Measurements from ENCODE around the gene F8.
A peak's percentile ranks its signal among the peaks of the same experiment; 100 is the strongest.

Gene F8

DNA sequence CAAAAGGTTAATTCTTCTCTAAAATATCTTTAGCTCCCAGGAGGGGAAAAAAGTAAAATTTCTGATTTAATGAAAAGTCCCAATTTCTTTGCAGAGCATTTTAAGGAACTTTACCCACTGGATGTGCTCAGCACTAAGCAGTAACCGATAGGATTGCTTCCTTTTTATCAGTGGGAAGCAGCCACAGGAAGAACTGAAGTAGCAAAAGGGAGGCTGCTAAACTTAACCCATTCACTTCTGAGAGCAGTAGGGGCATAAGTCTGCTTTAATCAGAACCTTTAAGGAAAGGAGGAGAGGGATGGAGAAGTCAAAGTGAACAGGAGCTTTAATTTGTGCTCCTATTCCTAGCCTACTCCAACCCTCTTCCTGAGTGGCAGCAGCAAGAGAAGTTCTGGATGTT lies at the start of gene F8:
F8 (minus strand) TSS at position 139 of the 400 bp plus-strand sequence. CDS start 171 bp downstream, outside the sequence.
- peak; percentile 11 for DNase-seq

DNA sequence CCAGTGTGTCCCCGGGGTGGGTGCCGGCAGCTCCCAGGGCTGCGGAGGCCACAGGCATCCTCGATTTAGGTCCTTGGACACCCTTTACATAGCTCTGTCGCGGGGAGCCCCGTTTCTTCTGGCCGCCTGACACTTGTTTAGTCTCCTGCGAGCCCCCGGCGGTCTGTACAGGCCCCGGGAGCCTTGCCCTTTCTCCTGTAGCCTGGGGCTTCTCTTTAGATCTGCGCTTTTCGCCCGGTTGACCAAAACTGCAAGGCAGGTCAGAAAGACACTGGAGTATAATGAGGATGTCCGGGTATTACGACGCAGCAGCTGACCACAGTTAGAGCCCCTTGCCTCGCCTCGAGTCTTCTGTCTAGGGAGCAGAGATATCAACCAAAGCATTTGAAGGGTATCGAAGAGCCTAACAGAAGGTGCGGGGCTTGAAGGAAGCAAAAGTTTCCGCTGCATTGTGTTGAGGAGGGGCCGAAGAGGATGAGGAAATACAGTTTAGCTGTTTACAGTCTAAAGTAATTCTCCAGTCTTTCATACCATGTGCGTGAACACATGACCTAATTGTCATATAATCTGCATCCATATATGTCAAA lies 49.3 kb upstream of the F8 start:
- peak; percentile 16 for DNase-seq

DNA sequence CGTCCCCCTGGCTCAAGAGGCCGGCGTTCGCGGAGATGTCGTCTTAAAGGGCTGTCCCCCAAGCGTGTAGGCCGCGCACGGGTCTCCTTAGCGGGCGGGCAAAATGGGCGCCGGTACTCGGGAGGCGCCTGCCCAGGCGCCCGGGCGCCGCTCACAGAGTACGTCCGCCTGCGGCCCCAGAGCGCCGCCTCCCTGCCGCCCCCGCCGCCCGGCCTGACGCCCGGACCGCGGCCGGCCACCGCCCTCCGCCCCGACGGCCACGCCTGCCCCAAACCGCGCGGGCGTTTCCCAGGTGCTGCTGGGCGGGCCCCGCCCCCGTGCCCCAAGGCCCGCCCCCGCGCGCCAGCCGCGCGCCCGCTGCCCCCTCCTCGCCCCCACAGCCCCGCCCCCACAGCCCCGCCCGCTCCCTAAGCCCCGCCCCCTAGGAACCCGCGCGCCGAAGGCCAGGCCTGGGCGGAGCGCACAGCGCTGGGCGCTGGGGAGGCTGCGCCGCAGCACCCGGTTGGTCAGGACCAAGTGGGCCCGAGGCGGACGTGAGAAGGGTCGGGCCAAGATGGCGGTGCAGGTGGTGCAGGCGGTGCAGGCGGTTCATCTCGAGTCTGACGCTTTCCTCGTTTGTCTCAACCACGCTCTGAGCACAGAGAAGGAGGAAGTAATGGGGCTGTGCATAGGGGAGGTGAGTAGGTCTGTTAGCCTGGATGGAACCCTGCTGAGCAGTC lies 48.6 kb upstream of the F8 start, which contains the start of the genes BRCC3, CMC4 and MTCP1:
BRCC3 (plus strand) TSS at position 534 of the 719 bp plus-strand sequence; CDS start at position 554, 20 bp downstream.
CMC4 (minus strand) TSS at position 162 of the 719 bp plus-strand sequence. CDS start 7,113 bp downstream, outside the sequence.
MTCP1 (minus strand) TSS at position 162 of the 719 bp plus-strand sequence. CDS start 5,126 bp downstream, outside the sequence.
- DNase-seq: peak; percentile 81

DNA sequence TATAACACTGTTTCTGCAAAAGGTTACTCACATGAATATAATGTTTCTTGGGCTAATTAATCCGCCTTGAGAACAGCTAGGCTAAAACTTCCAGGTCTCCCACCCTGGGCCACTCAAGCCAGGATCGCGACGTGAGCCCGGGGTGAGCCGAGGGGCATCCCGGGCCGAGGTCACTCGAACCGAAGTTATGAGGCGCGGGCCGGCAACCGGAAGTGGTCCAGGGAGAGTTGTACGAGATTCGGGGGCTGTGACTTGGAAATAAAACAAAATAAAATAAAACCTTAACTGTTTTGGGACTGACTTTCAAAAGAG lies 48.1 kb upstream of the F8 start:
- no peak for DNase-seq

DNA sequence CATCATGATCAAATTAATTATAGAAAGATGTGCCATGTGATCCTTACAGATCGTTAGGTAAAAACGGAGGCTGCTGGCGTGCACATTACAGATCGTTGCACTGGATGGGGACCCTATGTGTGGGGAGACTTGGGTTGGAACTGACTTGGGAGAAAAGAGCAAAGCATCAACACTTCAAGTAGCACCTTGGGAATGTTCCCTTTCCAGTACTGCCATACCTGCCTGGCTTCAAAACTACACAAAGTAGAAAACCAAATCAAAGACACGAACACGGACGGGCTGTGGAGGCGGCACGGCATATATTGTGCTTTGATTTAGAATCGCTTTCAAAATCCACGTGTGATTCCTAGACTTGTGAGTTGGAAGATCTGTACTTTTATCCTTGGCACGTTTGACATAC lies 47.5 kb upstream of the F8 start:
- no peak for DNase-seq

DNA sequence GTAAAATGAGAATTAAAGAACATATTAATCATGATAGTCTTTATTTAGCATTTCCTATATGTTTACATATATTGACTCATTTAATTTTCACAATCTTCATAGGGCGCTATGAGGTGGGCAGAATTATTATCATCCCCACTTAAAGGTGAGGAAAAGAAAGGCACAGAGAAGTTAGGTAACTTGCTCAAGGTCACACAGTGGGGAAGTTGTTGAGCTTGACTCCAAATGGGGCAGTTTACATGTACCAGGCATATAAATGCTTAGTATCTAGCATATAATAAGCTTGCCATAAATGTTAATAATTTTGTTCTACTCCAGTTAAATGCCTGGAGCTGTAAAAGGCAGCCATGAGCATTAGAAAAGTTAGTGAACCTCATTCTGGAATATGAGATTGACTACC lies 46.9 kb upstream of the F8 start:
- no peak for DNase-seq

DNA sequence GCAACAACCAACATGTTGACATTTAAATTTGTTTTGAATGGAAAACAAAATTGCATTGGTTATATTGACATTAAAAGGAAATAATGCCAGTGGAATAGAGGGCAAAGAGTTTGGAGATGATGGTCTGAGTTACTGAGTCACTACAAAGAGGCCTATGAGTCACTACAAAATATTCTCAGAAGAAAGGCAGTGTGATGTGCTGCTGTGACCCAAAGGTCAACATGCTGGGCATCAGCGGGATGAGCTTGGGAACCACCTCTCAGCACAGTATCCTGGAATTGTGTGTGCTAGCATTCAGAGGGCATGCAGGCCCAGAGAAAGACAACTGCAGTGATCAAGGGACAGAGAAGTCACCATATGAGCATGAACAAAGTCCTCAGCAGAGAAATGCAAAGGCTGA lies 45.6 kb upstream of the F8 start:
- no peak for DNase-seq

DNA sequence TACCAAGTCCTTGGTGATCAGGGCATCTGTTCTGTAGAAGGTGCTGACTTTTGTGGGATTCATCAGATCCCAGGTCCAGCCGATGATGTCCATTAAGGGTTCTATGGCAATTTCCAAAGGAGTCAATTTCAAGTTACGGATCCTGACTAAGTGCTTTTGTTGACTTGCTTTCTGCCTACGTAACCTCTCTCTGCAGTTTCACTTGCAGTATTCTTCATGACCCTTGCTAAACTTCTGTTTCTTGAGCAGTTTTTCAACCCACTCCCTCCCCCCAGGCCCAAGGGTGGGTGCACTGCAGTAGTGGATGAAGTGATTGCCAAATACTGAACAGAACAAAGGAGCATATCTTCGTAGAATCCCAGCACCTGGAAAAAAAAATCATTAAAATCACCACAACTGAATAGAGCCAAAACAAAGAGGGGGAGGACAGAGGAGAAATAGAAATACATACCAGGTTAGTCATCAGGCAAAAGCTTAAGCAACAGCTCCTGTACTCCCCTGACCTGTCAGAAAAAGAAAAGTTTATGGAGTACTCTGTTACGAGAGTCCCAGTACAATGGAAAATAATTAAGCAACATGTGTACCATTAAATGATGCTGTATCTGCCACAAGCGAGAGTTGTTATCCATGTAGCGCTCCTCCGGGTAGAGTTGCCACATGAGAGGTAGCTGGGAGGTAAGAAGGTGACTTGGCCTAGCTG lies 42.7 kb upstream of the F8 start:
- no peak for DNase-seq

DNA sequence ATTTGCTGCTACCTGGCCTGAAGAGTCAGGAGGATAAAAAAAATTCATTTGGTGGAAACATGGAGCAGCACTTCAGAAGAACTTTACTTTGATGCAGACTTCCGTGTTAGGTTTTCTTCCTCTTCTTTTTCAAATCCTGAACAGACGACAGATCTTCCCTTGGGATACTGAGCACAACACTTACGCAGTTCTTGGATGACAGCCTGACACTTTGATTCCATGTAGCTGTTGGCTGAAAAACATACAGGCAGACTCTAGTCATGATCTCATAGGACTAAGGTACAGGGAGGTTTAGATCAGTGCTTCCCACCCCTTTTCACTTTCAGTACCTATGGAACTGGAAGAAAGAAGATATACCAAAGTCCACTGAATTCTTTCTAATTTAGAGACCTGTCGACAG lies 39.2 kb upstream of the F8 start:
- DNase-seq: no peak

DNA sequence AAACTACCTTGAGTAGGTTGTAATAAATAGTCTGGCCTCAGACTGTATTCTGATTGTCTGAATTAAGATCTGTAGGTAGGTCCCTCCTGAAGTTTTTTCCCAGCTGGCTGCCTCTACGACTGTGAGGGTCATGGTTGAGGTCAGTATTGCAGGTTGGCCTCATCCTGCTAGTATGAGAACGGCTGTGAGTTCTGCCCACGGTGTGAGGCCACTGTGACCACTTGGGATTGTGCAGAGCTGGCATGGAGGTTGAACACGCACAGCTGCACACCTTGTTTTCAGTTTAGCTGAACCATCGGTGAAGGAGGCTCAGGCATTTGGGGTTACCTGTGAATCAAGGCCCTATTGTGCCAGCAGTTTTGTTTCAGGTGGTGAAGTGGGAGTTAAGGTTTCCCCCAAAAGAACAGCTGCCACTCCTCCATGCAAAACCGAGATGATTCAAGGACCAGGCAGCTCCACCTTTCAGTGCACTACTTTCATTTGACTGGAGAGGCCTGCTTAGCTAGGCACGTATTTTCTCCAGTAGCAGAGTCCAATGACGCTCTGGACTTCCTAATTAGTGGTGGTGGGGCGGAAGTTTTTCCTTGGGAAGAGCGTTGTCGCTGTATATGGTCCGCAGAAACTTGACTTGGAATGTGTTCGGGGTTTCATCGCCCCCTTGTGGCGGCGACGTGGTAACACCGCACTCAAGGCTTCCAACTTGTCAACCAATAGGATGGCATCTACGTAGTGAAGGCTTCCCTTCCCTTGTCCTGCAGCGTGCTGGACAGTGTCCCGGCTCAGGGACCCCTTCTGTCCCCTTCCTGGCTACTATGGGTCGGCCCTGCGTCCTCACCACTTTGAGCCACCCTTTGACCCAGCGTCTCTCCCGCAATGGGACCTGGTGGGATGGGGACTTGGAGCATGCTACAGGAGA lies 34.6 kb upstream of the F8 start:
- DNase-seq: peak; percentile 65

DNA sequence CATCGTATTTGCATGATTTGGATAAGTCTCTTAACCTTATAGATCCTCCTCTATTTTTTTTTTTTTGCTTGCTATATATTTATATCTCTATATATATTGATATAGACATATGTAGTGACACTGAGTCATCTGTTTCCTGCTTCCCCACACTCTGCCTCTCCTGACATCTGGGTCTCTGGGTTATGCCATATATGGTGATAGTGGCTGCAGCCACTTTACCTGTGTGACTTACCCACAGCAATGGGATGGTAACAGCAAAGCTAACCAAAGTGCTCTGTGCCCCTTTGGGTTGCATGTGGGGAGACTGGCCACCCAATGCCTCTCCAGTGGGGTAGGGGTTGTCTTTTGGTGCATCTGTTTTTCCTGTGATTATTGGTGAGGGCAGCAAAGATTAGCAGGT lies 33.9 kb upstream of the F8 start:
- no peak for DNase-seq

DNA sequence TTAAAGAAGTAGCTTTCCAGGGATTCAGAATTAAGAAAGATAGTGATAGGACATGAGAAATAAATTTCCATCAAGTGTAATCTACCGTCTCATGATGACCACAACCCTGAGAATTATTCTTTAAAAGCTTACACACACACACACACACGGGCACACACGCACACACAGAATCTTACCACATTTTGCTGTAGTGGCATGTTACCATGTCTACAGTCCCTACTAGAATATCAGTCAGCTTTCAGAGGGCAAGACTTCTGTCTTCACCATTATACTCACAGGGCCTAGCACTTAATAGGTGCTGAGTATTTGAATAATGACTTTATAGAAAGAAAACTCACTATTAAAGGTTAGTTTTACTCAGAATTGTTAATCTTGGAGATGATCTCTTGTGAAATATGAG lies 33.0 kb upstream of the F8 start:
- DNase-seq: no peak

DNA sequence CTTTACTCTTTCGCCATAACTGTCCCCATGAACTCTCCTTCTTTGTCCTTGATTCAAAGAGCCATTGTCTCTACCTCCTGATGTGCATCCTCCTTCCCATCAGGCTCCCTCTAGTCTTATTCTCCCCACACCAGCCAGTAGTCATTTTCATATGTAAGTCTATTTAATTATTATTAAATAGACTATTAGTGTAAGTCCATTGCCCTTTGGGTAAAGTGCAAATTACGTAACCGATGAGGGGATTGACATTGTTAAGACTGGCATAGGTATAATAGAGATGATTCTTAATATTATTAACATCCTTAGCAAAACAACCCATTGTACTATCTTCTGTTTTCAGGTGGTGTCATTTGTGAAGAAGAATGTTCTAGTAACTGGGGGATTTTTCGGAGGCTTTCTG lies 31.7 kb upstream of the F8 start:
- DNase-seq: no peak

DNA sequence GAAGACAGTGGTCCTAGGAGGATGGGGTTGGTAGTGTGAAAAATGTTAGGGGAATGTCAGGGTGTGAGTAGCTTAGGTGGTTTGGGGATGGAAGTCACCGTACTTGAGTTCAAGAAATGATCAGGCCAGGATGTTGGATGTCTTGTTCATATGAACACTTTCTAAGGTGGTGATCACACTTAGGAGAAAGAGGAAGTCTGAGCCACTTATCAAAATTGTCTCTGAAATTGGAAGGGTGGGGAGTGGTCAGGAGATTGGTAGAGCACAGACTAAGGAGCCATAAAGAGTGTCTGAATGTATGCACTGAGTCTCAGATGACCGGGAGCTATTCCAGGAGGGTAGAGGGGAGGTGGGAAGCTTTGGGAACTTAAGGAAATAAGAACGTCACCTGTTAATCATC lies 31.1 kb upstream of the F8 start:
- DNase-seq: no peak

DNA sequence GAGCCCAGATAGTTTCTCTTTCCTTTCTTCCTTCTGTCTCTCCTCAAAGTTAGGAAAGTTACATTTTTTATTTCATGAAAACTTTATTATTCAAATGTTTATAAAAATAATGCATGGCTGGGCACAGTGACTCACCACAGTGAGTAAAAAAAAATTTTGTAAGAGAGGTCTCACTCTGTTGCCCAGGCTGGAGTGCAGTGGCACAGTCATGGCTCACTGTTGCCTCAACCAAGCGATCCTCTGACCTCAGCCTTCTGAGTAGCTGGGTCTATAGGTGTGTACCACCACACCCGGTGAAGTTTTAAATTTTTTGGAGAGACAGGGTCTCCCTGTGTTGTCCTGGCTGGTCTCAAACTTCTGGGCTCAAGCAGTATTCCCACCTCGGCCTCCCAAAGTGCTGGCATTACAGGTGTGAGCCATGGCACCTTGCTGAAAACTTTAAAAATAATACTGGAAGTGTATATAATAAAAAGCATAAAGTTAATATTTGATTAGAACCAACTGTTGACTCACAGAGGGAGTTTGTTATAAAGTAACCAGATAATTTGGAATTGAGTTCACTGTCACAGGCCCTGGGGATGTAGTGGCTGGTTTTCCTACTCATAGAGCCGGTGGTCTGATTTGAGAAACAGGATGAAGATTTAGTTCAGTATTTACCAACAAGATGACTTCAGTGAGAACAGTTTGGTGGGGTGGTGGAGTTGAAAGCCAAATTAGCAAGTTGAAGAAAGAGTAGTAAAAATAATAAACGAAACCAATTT lies 30.4 kb upstream of the F8 start:
- DNase-seq: no peak

DNA sequence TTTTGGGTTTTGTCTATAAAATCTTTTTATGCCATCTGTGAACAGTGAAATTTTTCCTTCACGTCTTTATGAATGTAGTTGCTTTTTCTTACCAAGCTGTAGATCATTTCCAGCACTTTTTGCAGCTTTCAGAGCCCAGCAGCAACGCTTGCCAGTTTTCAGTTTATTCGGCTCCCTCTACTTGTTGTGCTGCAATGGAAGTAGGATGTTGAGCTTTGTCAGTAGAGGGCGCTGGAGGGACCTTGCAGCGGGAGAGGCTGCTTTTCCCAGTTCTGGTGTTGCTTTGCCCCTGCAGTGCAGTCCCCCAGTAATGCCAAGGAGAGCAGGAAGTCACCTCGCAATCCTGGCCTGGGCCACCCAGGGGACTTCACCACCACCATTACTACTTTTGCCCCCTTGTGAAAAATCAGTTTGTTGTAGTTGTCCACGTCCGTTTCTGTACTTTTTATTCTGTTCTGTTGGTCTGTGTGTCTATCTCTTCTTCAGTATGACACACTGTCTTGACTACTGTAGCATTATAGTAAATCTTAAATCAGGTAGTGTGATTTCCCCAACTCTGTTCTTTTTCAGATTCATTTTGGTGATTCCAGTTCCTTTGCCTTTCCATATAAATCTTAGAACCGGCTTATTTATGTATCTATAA lies 26.6 kb upstream of the F8 start:
- peak; percentile 62 for DNase-seq

DNA sequence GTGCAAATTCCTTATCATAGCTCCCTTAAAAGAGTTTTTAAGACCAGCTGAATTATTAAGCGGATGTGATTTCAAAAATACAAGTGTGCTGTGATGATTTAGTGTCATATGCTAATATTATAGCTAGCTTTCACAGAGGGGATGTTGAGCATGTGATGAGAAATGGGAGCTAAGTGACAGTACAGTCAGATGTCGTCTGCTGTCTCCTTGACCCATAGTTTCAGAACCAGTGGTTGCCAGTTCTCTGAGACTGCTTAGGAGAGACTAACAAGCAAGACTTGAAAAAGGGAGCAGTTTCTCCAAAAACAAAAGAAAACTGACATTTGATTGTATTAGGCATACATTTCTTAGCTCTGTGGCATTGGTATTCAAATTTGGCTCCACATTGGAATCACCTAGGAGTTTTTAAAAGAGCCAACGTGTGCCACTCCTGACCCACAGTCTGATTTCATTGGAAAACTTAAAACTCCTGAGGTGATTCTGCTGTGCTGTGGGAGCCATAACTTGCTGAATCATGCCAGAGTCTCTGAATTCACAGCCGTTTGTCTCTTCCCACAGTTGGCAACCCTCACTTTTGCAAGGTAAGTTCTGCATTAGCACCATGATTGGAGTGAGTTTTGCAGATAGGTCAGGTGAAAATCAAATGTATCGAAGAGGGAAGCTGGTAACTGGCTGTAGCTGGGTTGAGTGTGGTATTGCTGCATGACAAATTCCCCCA lies 24.4 kb upstream of the F8 start:
- no peak for DNase-seq

DNA sequence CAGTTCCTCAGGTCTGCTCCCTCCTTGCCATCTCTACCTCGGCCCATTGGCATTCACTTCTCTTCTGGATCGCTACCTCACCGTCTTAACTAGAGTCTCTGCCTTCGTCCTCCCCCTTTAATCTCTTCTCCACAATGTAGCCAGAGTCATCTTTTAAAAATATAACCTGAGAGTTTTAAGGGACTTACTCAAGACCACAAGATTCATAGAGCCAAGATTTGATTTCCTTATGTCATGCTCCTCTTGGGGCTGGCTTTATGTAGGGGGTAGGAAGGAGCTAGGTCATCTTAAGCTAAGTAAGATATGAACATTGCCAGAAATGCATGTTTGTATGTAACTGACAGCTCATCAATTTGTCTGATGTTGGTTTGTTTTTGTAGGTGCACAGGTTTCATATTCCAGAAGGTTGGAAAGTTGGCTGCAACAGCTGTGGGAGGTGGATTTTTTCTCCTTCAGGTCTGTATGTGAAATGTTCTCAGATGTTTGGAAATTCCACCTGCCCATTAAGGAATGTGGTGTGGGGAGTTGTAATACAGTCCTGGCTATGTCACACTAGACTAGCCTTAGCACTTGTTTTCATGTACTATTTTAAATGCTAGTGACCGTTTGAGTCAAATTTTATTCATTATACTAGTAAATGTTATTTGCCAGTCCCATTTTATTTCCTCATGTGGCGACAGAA lies 23.7 kb upstream of the F8 start:
- no peak for DNase-seq

DNA sequence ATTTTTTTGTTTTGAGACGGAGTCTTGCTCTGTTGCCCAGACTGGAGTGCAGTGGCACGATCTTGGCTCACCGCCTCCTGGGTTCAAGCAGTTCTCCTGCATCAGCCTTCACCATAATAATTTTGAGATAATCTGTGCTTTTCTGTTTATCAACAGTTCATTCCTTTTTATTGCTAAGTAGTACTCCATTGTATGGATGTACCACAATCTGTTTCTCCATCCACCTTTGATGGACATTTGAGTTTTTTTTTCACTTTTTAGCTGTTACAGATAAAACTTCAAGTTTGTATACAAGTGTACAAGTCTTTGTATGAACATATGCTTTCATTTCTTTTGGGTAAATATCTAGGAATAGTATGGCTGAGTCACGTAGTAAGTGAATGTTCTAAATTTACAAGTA lies 13.2 kb upstream of the F8 start:
- no peak for DNase-seq

DNA sequence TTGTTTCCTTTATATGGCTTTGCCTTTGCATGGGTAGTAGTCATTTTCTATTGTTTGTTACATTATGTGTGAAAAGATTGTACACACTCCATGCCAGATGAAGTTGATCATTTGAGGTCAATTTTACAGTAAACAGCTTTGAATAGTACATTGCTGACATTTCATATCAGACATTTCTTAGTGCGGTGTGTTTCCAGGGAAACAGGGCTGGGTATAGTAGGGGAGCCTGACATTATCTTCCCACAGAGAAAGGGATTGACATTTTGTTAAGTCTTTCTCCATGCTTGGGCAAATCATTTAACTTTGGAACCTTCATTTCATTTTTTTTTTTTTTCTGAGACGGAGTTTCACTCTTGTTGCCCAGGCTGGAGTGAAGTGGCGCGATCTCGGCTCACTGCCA lies 9.1 kb upstream of the F8 start:
- no peak for DNase-seq

All from hematopoietic multipotent progenitor cell treated with erythropoietin and hydrocortisone succinate and interleukin-3 and kit ligand, for 8 days (in vitro differentiated cells).